CD14-positive monocyte (primary cell): ENCODE results near the gene AKT1S1. TPM values are rescaled to one million over a fixed set of nuclear protein-coding genes. Genes with fewer than 3 reads are reported as not detected.

Experiments used
- DNase-seq, 3 donors: peaks; one replicate each; pipeline ENCODE4 v3.0.0-alpha.2; 2011 to 2022
- H2AFZ ChIP-seq: 2 replicates; pipeline ENCODE4 v1.6.0; 2012; ENCODE audit warnings: mild to moderate bottlenecking, low read depth, low read length, inconsistent platforms; ENCODE audit not compliant: insufficient read depth, poor library complexity, severe bottlenecking
- H3K27ac ChIP-seq, 2 donors: 1 replicate in 1 of 2; 2 replicates in 1 of 2; pipeline ENCODE4 v1.5.1; 2012 to 2013; ENCODE audit warnings: low read length in 2 of 2, control low read depth in 1 of 2, inconsistent platforms in 1 of 2, low read depth in 1 of 2, mild to moderate bottlenecking in 1 of 2
- H3K27me3 ChIP-seq, 2 donors: one replicate each; pipeline versions ENCODE4 v1.6.0 to v1.6.1; 2011 to 2013; ENCODE audit warnings: low read length in 2 of 2; ENCODE audit not compliant: control insufficient read depth in 2 of 2, insufficient read depth in 2 of 2
- H3K36me3 ChIP-seq, 2 donors: replicated peaks in 1 of 2; 1 replicate in 1 of 2; 2 replicates in 1 of 2; pipeline versions ENCODE4 v1.5.1 to v1.6.1; 2012 to 2013; ENCODE audit warnings: low read length in 2 of 2, control low read depth in 1 of 2, inconsistent platforms in 1 of 2, mild to moderate bottlenecking in 1 of 2; ENCODE audit not compliant: insufficient read depth in 2 of 2, control insufficient read depth in 1 of 2
- H3K4me1 ChIP-seq, 2 donors: 1 replicate in 1 of 2; 2 replicates in 1 of 2; pipeline versions ENCODE4 v1.5.1 to v1.6.1; 2012 to 2013; ENCODE audit warnings: low read length in 2 of 2, control low read depth in 1 of 2, inconsistent platforms in 1 of 2, mild to moderate bottlenecking in 1 of 2, moderate library complexity in 1 of 2; ENCODE audit not compliant: insufficient read depth in 2 of 2, control insufficient read depth in 1 of 2
- H3K4me2 ChIP-seq: replicated peaks from 2 replicates; pipeline ENCODE3; 2012; ENCODE audit warnings: low read length, moderate library complexity, mild to moderate bottlenecking; ENCODE audit not compliant: poor library complexity, severe bottlenecking; ENCODE audit errors: extremely low read depth
- H3K4me3 ChIP-seq, 3 experiments: fragments of 200-600 bp in 1 of 3; sonication (generic) in 1 of 3; replicated peaks in 1 of 3; 1 replicate in 2 of 3; 2 replicates in 1 of 3; pipeline ENCODE4 v1.5.1; 2011 to 2013; ENCODE audit warnings: low read length in 3 of 3, mild to moderate bottlenecking in 3 of 3, control low read depth in 2 of 3, low read depth in 2 of 3, inconsistent platforms in 1 of 3, moderate library complexity in 1 of 3
- H3K79me2 ChIP-seq: 2 replicates; pipeline ENCODE4 v1.6.0; 2012; ENCODE audit warnings: mild to moderate bottlenecking, control low read depth, inconsistent platforms, low read length, moderate library complexity; ENCODE audit not compliant: insufficient read depth
- H3K9ac ChIP-seq: 2 replicates; pipeline ENCODE4 v1.6.0; 2017; ENCODE audit warnings: low read length, mild to moderate bottlenecking; ENCODE audit not compliant: insufficient read depth, poor library complexity, severe bottlenecking
- H3K9me3 ChIP-seq, 2 donors: replicated peaks in 1 of 2; 1 replicate in 1 of 2; 2 replicates in 1 of 2; pipeline versions ENCODE4 v1.5.1 to v1.6.1; 2012 to 2013; ENCODE audit warnings: low read length in 2 of 2, control low read depth in 1 of 2; ENCODE audit not compliant: control insufficient read depth in 1 of 2, insufficient read depth in 1 of 2
- H4K20me1 ChIP-seq: 2 replicates; pipeline ENCODE4 v1.6.0; 2012; ENCODE audit warnings: mild to moderate bottlenecking, low read length, control low read depth, moderate library complexity; ENCODE audit not compliant: insufficient read depth
- H3K27ac Mint-ChIP-seq, 7 donors: one replicate each; pipeline ENCODE4 v1.8.0; 2020; ENCODE audit warnings: mild to moderate bottlenecking in 7 of 7, mixed read lengths in 7 of 7, moderate library complexity in 6 of 7, inconsistent platforms in 2 of 7
- H3K27me3 Mint-ChIP-seq, 3 donors: one replicate each; pipeline ENCODE4 v1.8.0; 2021 to 2022; ENCODE audit warnings: low read depth in 3 of 3, mild to moderate bottlenecking in 3 of 3, mixed read lengths in 3 of 3, moderate library complexity in 3 of 3, inconsistent platforms in 1 of 3
- H3K36me3 Mint-ChIP-seq, 2 donors: one replicate each; pipeline ENCODE4 v1.8.0; 2020; ENCODE audit warnings: mixed read lengths in 2 of 2, inconsistent platforms in 1 of 2, mild to moderate bottlenecking in 1 of 2
- H3K4me1 Mint-ChIP-seq: one replicate; pipeline ENCODE4 v1.8.0; 2020; ENCODE audit warnings: mild to moderate bottlenecking, mixed read lengths
- H3K4me3 Mint-ChIP-seq, 2 donors: one replicate each; pipeline ENCODE4 v1.8.0; 2020; ENCODE audit warnings: mild to moderate bottlenecking in 2 of 2, mixed read lengths in 2 of 2, moderate library complexity in 1 of 2
- H3K9me3 Mint-ChIP-seq, 7 donors: one replicate each; pipeline ENCODE4 v1.8.0; 2020 to 2022; ENCODE audit warnings: mixed read lengths in 7 of 7, mild to moderate bottlenecking in 6 of 7, moderate library complexity in 6 of 7, inconsistent platforms in 2 of 7
- CTCF ChIP-seq: fragments of 200-600 bp; IDR thresholded peaks from one replicate; pipeline ENCODE4 v1.8.0; 2022; ENCODE audit warnings: antibody characterized with exemption, mild to moderate bottlenecking
- WGBS: methylation state at CpG from one replicate; pipeline ENCODE4 v1.1.5; 2013; ENCODE audit warnings: missing lambda C conversion rate; ENCODE audit not compliant: insufficient coverage; 5-methylcytosine and 5-hydroxymethylcytosine counted together
- intact Hi-C, 2 donors: fragments of 100-400 bp; cut with micrococcal nuclease; formaldehyde crosslinking; loops; one replicate each; pipeline versions ENCODE4 v1.15.0 to v1.15.1; 2023
- polyA plus RNA-seq, 3 donors: library from polyadenylated mRNA; depleted of rRNA in 1 of 3; unstranded in 2 of 3; stranded (reverse) in 1 of 3; fragments of 300-500 nt in 2 of 3; fragments of >200 nt in 1 of 3; fragmentation: Illumina TruSeq in 2 of 3; gene quantifications; 1 replicate in 2 of 3; 2 replicates in 1 of 3; pipeline ENCODE4 v1.2.3, GENCODE V29; 2012 to 2021

Gene AKT1S1
- polyA plus RNA-seq, 3 donors, result 5.4 to 18.2 (median 6.6) TPM

GRCh38 chr19:49907745-49908446 is 30.7 kb upstream of the AKT1S1 start:
- H3K4me3 ChIP-seq, result no peak overlapping the region
- H3K36me3 ChIP-seq, result peaks cover 36 to 56% of the 10 kb centered on the region in 2 donors
- Mint-ChIP-seq H3K4me1 (peaks cover 66% of the 10 kb centered on the region), H3K9me3 (no peaks in the 10 kb centered on the region), H3K27me3 (peaks cover 0 to 12% (median 1%) of the 10 kb centered on the region in 3 donors), H3K27ac (peak overlapping the region in 3 of 7 donors; percentile 41 to 75 (median 68)), H3K4me3 (no peak overlapping the region), H3K36me3 (peaks cover 44 to 55% of the 10 kb centered on the region in 2 donors)
- peaks cover 42% of the 10 kb centered on the region for H3K79me2 ChIP-seq
- H4K20me1 ChIP-seq, result no peaks in the 10 kb centered on the region
- H3K4me1 ChIP-seq, result peaks cover 55 to 69% of the 10 kb centered on the region in 2 donors
- H3K4me2 ChIP-seq, result no peak overlapping the region
- H2AFZ ChIP-seq, result no peak overlapping the region
- WGBS, result 96% methylated on average over 20 of the region's 23 CpGs
- intact Hi-C loops, result no loop called here
- DNase-seq, result no peak
- H3K27ac ChIP-seq, result no peak overlapping the region
- H3K9me3 ChIP-seq, result no peaks in the 10 kb centered on the region
- H3K9ac ChIP-seq, result no peak overlapping the region
- TF ChIP-seq CTCF, result no peak
- no peaks in the 10 kb centered on the region for H3K27me3 ChIP-seq

- Histone ChIP-seq H3K27ac (peak overlapping the region in 1 of 2 donors; percentile 23), H3K4me1 (peaks cover 46 to 60% of the 10 kb centered on the region in 2 donors), H3K4me2 (no peak overlapping the region), H3K9me3 (no peaks in the 10 kb centered on the region), H3K27me3 (no peaks in the 10 kb centered on the region), H3K36me3 (peaks cover 33 to 47% of the 10 kb centered on the region in 2 donors), H4K20me1 (no peaks in the 10 kb centered on the region), H2AFZ (no peak overlapping the region), H3K4me3 (no peak overlapping the region), H3K9ac (no peak overlapping the region), H3K79me2 (peaks cover 37% of the 10 kb centered on the region)
- no peak for DNase-seq
- Mint-ChIP-seq H3K4me1 (peaks cover 57% of the 10 kb centered on the region), H3K36me3 (peaks cover 40 to 48% of the 10 kb centered on the region in 2 donors), H3K4me3 (no peak overlapping the region), H3K27ac (peak overlapping the region in 5 of 7 donors; percentile 2 to 61 (median 36)), H3K9me3 (no peaks in the 10 kb centered on the region), H3K27me3 (peaks cover 0 to 12% (median 1%) of the 10 kb centered on the region in 3 donors)
- TF ChIP-seq CTCF, result no peak
- intact Hi-C loops, result no loop called here
- WGBS, result 96% methylated on average over 15 of the region's 16 CpGs
These were observed 29.9 kb upstream of the AKT1S1 start for GRCh38 chr19:49906879-49907564.
